CD14-positive monocyte (primary cell): ENCODE data around the gene TNFRSF14. TPM values are rescaled to one million over a fixed set of nuclear protein-coding genes. Genes with fewer than 3 reads are reported as not detected.

Experiments
- DNase-seq, 3 donors: peaks; one replicate each; pipeline ENCODE4 v3.0.0-alpha.2; 2011 to 2022
- H2AFZ ChIP-seq: 2 replicates; pipeline ENCODE4 v1.6.0; 2012; ENCODE audit warnings: mild to moderate bottlenecking, low read depth, low read length, inconsistent platforms; ENCODE audit not compliant: insufficient read depth, poor library complexity, severe bottlenecking
- H3K27ac ChIP-seq, 2 donors: 1 replicate in 1 of 2; 2 replicates in 1 of 2; pipeline ENCODE4 v1.5.1; 2012 to 2013; ENCODE audit warnings: low read length in 2 of 2, control low read depth in 1 of 2, inconsistent platforms in 1 of 2, low read depth in 1 of 2, mild to moderate bottlenecking in 1 of 2
- H3K27me3 ChIP-seq, 2 donors: one replicate each; pipeline versions ENCODE4 v1.6.0 to v1.6.1; 2011 to 2013; ENCODE audit warnings: low read length in 2 of 2; ENCODE audit not compliant: control insufficient read depth in 2 of 2, insufficient read depth in 2 of 2
- H3K36me3 ChIP-seq, 2 donors: replicated peaks in 1 of 2; 1 replicate in 1 of 2; 2 replicates in 1 of 2; pipeline versions ENCODE4 v1.5.1 to v1.6.1; 2012 to 2013; ENCODE audit warnings: low read length in 2 of 2, control low read depth in 1 of 2, inconsistent platforms in 1 of 2, mild to moderate bottlenecking in 1 of 2; ENCODE audit not compliant: insufficient read depth in 2 of 2, control insufficient read depth in 1 of 2
- H3K4me1 ChIP-seq, 2 donors: 1 replicate in 1 of 2; 2 replicates in 1 of 2; pipeline versions ENCODE4 v1.5.1 to v1.6.1; 2012 to 2013; ENCODE audit warnings: low read length in 2 of 2, control low read depth in 1 of 2, inconsistent platforms in 1 of 2, mild to moderate bottlenecking in 1 of 2, moderate library complexity in 1 of 2; ENCODE audit not compliant: insufficient read depth in 2 of 2, control insufficient read depth in 1 of 2
- H3K4me2 ChIP-seq: replicated peaks from 2 replicates; pipeline ENCODE3; 2012; ENCODE audit warnings: low read length, moderate library complexity, mild to moderate bottlenecking; ENCODE audit not compliant: poor library complexity, severe bottlenecking; ENCODE audit errors: extremely low read depth
- H3K4me3 ChIP-seq, 3 experiments: fragments of 200-600 bp in 1 of 3; sonication (generic) in 1 of 3; replicated peaks in 1 of 3; 1 replicate in 2 of 3; 2 replicates in 1 of 3; pipeline ENCODE4 v1.5.1; 2011 to 2013; ENCODE audit warnings: low read length in 3 of 3, mild to moderate bottlenecking in 3 of 3, control low read depth in 2 of 3, low read depth in 2 of 3, inconsistent platforms in 1 of 3, moderate library complexity in 1 of 3
- H3K79me2 ChIP-seq: 2 replicates; pipeline ENCODE4 v1.6.0; 2012; ENCODE audit warnings: mild to moderate bottlenecking, control low read depth, inconsistent platforms, low read length, moderate library complexity; ENCODE audit not compliant: insufficient read depth
- H3K9ac ChIP-seq: 2 replicates; pipeline ENCODE4 v1.6.0; 2017; ENCODE audit warnings: low read length, mild to moderate bottlenecking; ENCODE audit not compliant: insufficient read depth, poor library complexity, severe bottlenecking
- H3K9me3 ChIP-seq, 2 donors: replicated peaks in 1 of 2; 1 replicate in 1 of 2; 2 replicates in 1 of 2; pipeline versions ENCODE4 v1.5.1 to v1.6.1; 2012 to 2013; ENCODE audit warnings: low read length in 2 of 2, control low read depth in 1 of 2; ENCODE audit not compliant: control insufficient read depth in 1 of 2, insufficient read depth in 1 of 2
- H4K20me1 ChIP-seq: 2 replicates; pipeline ENCODE4 v1.6.0; 2012; ENCODE audit warnings: mild to moderate bottlenecking, low read length, control low read depth, moderate library complexity; ENCODE audit not compliant: insufficient read depth
- H3K27ac Mint-ChIP-seq, 7 donors: one replicate each; pipeline ENCODE4 v1.8.0; 2020; ENCODE audit warnings: mild to moderate bottlenecking in 7 of 7, mixed read lengths in 7 of 7, moderate library complexity in 6 of 7, inconsistent platforms in 2 of 7
- H3K27me3 Mint-ChIP-seq, 3 donors: one replicate each; pipeline ENCODE4 v1.8.0; 2021 to 2022; ENCODE audit warnings: low read depth in 3 of 3, mild to moderate bottlenecking in 3 of 3, mixed read lengths in 3 of 3, moderate library complexity in 3 of 3, inconsistent platforms in 1 of 3
- H3K36me3 Mint-ChIP-seq, 2 donors: one replicate each; pipeline ENCODE4 v1.8.0; 2020; ENCODE audit warnings: mixed read lengths in 2 of 2, inconsistent platforms in 1 of 2, mild to moderate bottlenecking in 1 of 2
- H3K4me1 Mint-ChIP-seq: one replicate; pipeline ENCODE4 v1.8.0; 2020; ENCODE audit warnings: mild to moderate bottlenecking, mixed read lengths
- H3K4me3 Mint-ChIP-seq, 2 donors: one replicate each; pipeline ENCODE4 v1.8.0; 2020; ENCODE audit warnings: mild to moderate bottlenecking in 2 of 2, mixed read lengths in 2 of 2, moderate library complexity in 1 of 2
- H3K9me3 Mint-ChIP-seq, 7 donors: one replicate each; pipeline ENCODE4 v1.8.0; 2020 to 2022; ENCODE audit warnings: mixed read lengths in 7 of 7, mild to moderate bottlenecking in 6 of 7, moderate library complexity in 6 of 7, inconsistent platforms in 2 of 7
- WGBS: methylation state at CpG from one replicate; pipeline ENCODE4 v1.1.5; 2013; ENCODE audit warnings: missing lambda C conversion rate; ENCODE audit not compliant: insufficient coverage; 5-methylcytosine and 5-hydroxymethylcytosine counted together
- intact Hi-C, 2 donors: fragments of 100-400 bp; cut with micrococcal nuclease; formaldehyde crosslinking; loops; one replicate each; pipeline versions ENCODE4 v1.15.0 to v1.15.1; 2023
- polyA plus RNA-seq, 3 donors: library from polyadenylated mRNA; depleted of rRNA in 1 of 3; unstranded in 2 of 3; stranded (reverse) in 1 of 3; fragments of 300-500 nt in 2 of 3; fragments of >200 nt in 1 of 3; fragmentation: Illumina TruSeq in 2 of 3; gene quantifications; 1 replicate in 2 of 3; 2 replicates in 1 of 3; pipeline ENCODE4 v1.2.3, GENCODE V29; 2012 to 2021
- TF ChIP-seq, protein P1 (sequence below): fragments of 200-600 bp; IDR thresholded peaks from one replicate; pipeline ENCODE4 v1.8.0; 2022; ENCODE audit warnings: antibody characterized with exemption, mild to moderate bottlenecking

TNFRSF14 gene
- polyA plus RNA-seq, 3 donors, result 62.1 to 512 (median 64.4) TPM

DNA sequence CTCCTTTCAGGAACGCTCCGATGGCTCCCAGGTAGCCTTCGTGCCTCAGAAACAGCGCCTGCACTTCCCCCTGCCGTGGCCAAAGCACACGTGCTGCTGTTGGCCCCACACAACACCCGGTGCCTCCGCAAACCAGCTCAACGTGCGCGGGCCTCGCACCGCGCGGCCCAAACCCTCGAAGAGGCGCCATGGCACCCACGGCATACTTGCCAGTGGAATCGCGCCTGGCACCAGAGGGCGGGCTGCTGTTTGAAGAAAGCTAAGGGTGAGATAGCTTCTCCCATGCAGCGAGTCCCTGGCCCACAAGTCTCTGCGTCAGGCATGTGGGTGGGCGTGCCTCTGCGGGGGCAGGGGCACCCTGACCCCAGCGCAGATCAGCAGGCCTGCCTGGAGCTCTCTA is 37.6 kb upstream of the TNFRSF14 start:
- Histone ChIP-seq H4K20me1 (peaks cover 75% of the 10 kb centered on the region), H3K4me1 (no peaks in the 10 kb centered on the region), H2AFZ (no peak overlapping the region), H3K27ac (no peak overlapping the region), H3K79me2 (peaks cover 21% of the 10 kb centered on the region), H3K36me3 (peaks cover 77 to 90% of the 10 kb centered on the region in 2 donors), H3K27me3 (no peaks in the 10 kb centered on the region), H3K4me3 (no peak overlapping the region), H3K9me3 (no peaks in the 10 kb centered on the region), H3K4me2 (no peak overlapping the region), H3K9ac (no peak overlapping the region)
- WGBS, result 97% methylated on average over 16 of the region's 26 CpGs
- Mint-ChIP-seq H3K27me3 (no peaks in the 10 kb centered on the region), H3K4me3 (no peak overlapping the region), H3K27ac (no peak overlapping the region), H3K4me1 (no peaks in the 10 kb centered on the region), H3K9me3 (no peaks in the 10 kb centered on the region), H3K36me3 (peaks cover 68 to 95% of the 10 kb centered on the region in 2 donors)
- DNase-seq, result no peak
- intact Hi-C loops, result no loop called here
- TF ChIP-seq, protein P1, sequence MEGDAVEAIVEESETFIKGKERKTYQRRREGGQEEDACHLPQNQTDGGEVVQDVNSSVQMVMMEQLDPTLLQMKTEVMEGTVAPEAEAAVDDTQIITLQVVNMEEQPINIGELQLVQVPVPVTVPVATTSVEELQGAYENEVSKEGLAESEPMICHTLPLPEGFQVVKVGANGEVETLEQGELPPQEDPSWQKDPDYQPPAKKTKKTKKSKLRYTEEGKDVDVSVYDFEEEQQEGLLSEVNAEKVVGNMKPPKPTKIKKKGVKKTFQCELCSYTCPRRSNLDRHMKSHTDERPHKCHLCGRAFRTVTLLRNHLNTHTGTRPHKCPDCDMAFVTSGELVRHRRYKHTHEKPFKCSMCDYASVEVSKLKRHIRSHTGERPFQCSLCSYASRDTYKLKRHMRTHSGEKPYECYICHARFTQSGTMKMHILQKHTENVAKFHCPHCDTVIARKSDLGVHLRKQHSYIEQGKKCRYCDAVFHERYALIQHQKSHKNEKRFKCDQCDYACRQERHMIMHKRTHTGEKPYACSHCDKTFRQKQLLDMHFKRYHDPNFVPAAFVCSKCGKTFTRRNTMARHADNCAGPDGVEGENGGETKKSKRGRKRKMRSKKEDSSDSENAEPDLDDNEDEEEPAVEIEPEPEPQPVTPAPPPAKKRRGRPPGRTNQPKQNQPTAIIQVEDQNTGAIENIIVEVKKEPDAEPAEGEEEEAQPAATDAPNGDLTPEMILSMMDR, result no peak

DNA sequence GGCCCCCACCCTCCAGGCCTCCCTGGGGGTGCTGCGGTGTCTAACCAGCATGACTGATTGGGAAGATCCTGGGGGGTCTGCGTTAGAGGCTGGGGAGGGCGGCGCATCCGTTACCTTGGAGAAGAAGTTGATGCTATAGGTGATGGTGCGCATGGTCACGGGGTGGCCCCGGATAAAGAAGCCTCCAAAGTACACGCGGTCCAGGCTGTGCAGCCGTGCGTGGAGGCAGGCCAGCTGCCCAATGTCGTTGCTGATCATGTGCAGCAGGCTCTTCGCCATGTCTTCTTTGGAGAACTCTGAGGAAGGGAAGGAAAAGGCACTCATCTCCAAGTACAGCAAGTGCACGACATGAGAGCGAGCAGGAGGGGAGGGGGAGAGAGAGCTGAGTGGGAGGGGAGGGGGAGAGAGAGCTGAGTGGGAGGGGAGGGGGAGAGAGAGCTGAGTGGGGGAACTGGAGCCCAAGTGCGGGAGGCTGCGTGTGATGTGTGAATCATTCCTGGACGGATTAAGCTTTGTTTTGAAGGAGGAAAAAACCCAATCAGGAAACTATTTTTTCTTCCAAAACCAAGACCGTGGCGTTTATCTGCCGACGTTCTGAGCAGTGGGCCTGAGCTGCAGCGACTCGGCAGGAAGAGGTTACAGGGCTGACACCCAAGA is 37.0 kb upstream of the TNFRSF14 start:
- DNase-seq, result no peak
- Histone ChIP-seq H3K27ac (no peak overlapping the region), H3K4me2 (no peak overlapping the region), H3K36me3 (peaks cover 71 to 84% of the 10 kb centered on the region in 2 donors), H3K4me1 (peaks cover 0 to 2% of the 10 kb centered on the region in 2 donors), H4K20me1 (peaks cover 75% of the 10 kb centered on the region), H2AFZ (no peak overlapping the region), H3K79me2 (peaks cover 27% of the 10 kb centered on the region), H3K27me3 (no peaks in the 10 kb centered on the region), H3K9me3 (no peaks in the 10 kb centered on the region), H3K9ac (no peak overlapping the region), H3K4me3 (no peak overlapping the region)
- intact Hi-C loops, result no loop called here
- Mint-ChIP-seq H3K27me3 (peaks cover 0 to 1% (median 0%) of the 10 kb centered on the region in 3 donors), H3K9me3 (no peaks in the 10 kb centered on the region), H3K36me3 (peaks cover 67 to 88% of the 10 kb centered on the region in 2 donors), H3K27ac (no peak overlapping the region), H3K4me1 (peaks cover 4% of the 10 kb centered on the region), H3K4me3 (no peak overlapping the region)
- TF ChIP-seq, protein P1, result no peak
- 98% methylated on average over 10 of the region's 25 CpGs for WGBS
